Calu3 (cell line): Measurements from ENCODE around the gene ZNF134. TPM values are rescaled to one million over a fixed set of nuclear protein-coding genes. Genes with fewer than 3 reads are reported as not detected.

Source experiments
- BruUV-seq: library from RNA; stranded (reverse); fragments of 400-500 nt; replicated peaks from 2 replicates; lab custom pipeline; 2021; lab: Mats Ljungman, UMichigan
- CTCF ChIA-PET: fragments of 300-600 bp; sonication (Branson Sonifier 250); formaldehyde crosslinking; loops from one replicate; lab custom pipeline; 2022; ENCODE audit warnings: antibody characterized with exemption; lab: Charles Lee
- DNase-seq: peaks from one replicate; pipeline ENCODE4 v3.0.0; 2022
- H3K27ac Mint-ChIP-seq: one replicate; pipeline ENCODE4 v1.8.0; 2022; ENCODE audit warnings: mixed read lengths; ENCODE audit not compliant: unreplicated experiment
- H3K27me3 Mint-ChIP-seq: one replicate; pipeline ENCODE4 v1.8.0; 2022; ENCODE audit warnings: mixed read lengths; ENCODE audit not compliant: unreplicated experiment
- H3K36me3 Mint-ChIP-seq: one replicate; pipeline ENCODE4 v1.8.0; 2022; ENCODE audit warnings: mild to moderate bottlenecking, moderate library complexity, mixed read lengths; ENCODE audit not compliant: insufficient read depth, unreplicated experiment
- H3K4me1 Mint-ChIP-seq: one replicate; pipeline ENCODE4 v1.8.0; 2022; ENCODE audit warnings: mild to moderate bottlenecking, low read depth, mixed read lengths; ENCODE audit not compliant: unreplicated experiment
- H3K4me3 Mint-ChIP-seq: one replicate; pipeline ENCODE4 v1.8.0; 2022; ENCODE audit warnings: mild to moderate bottlenecking, low read depth, moderate library complexity, mixed read lengths; ENCODE audit not compliant: unreplicated experiment
- H3K9me3 Mint-ChIP-seq: one replicate; pipeline ENCODE4 v1.8.0; 2022; ENCODE audit warnings: low read depth, mixed read lengths; ENCODE audit not compliant: unreplicated experiment
- intact Hi-C: fragments of 100-400 bp; cut with micrococcal nuclease; formaldehyde crosslinking; loops from one replicate; pipeline ENCODE4 v1.10.0; 2022; ENCODE audit not compliant: unreplicated experiment
- total RNA-seq: library from RNA; stranded (reverse); gene quantifications from 2 replicates; pipeline ENCODE4 v1.2.3, GENCODE V29; 2022
- TF ChIP-seq, protein P1 (sequence below): fragments of 200-600 bp; IDR thresholded peaks from one replicate; pipeline ENCODE4 v1.8.0; 2022; ENCODE audit warnings: antibody characterized with exemption; ENCODE audit not compliant: unreplicated experiment

The ZNF134 gene
- total RNA-seq, 1 experiment from 2014 or later, result 11.4 TPM

DNA sequence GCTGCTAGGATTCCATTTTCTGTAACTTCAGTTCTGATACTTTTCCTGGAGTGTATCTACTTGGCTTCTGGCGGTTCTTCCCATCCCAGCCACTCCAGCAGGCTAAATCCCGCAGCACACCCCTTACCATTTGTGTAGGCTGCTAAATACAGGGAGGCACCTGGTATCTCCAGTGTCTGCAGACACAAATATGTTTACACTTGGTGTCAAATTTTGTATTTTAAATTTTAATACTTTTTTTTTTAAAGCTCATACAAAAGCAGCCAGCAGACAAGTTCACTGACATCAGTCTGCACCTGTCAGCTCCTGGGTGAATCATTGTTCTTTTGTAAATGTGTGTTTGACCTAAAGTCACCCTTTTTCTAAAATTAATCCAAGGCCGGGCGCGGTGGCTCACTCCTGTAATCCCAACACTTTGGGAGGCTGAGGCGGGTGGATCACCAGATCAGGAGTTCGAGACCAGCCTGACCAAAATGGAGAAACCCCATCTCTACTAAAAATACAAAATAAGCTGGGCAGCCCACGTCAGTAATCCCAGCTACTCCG, 51.3 kb downstream of the ZNF134 start:
- CTCF ChIA-PET, result no interaction called here
- peak overlapping the region; percentile 92 for H3K4me3 Mint-ChIP-seq
- no peak for DNase-seq
- TF ChIP-seq, protein P1, sequence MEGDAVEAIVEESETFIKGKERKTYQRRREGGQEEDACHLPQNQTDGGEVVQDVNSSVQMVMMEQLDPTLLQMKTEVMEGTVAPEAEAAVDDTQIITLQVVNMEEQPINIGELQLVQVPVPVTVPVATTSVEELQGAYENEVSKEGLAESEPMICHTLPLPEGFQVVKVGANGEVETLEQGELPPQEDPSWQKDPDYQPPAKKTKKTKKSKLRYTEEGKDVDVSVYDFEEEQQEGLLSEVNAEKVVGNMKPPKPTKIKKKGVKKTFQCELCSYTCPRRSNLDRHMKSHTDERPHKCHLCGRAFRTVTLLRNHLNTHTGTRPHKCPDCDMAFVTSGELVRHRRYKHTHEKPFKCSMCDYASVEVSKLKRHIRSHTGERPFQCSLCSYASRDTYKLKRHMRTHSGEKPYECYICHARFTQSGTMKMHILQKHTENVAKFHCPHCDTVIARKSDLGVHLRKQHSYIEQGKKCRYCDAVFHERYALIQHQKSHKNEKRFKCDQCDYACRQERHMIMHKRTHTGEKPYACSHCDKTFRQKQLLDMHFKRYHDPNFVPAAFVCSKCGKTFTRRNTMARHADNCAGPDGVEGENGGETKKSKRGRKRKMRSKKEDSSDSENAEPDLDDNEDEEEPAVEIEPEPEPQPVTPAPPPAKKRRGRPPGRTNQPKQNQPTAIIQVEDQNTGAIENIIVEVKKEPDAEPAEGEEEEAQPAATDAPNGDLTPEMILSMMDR, result no peak
- peaks cover 15% of the 10 kb centered on the region for H3K36me3 Mint-ChIP-seq
- peaks cover 3% of the 10 kb centered on the region for H3K9me3 Mint-ChIP-seq
- no TSS peak for BruUV-seq
- intact Hi-C loops, result no loop called here
- H3K4me1 Mint-ChIP-seq, result no peaks in the 10 kb centered on the region
- H3K27ac Mint-ChIP-seq, result no peak overlapping the region
- peaks cover 21% of the 10 kb centered on the region for H3K27me3 Mint-ChIP-seq

DNA sequence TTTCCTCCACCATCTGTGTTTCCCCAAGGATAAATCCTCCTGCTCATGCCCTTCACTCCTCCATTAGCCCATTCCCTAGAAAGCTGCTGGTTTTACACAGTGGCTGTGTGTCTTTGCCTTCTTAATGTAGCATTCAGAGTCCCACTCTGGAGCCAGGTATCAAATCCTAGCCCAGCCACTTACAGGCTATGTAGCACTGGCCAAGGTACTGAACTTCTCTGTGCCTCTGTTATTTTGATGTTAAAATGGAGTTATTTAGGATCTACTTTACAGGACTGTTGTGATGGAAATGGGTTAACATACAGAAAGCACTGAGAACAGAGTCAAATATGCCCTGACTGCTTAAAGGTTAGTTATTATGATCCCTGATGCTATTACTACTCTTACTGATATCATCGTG, 53.2 kb downstream of the ZNF134 start:
- Mint-ChIP-seq H3K27ac (no peak overlapping the region), H3K4me3 (no peak overlapping the region), H3K36me3 (peaks cover 15% of the 10 kb centered on the region), H3K4me1 (no peaks in the 10 kb centered on the region), H3K9me3 (peaks cover 6% of the 10 kb centered on the region), H3K27me3 (peaks cover 11% of the 10 kb centered on the region)
- intact Hi-C loops, result no loop called here
- TF ChIP-seq, protein P1, result no peak
- no peak for DNase-seq
- CTCF ChIA-PET, result no interaction called here
- no TSS peak for BruUV-seq

DNA sequence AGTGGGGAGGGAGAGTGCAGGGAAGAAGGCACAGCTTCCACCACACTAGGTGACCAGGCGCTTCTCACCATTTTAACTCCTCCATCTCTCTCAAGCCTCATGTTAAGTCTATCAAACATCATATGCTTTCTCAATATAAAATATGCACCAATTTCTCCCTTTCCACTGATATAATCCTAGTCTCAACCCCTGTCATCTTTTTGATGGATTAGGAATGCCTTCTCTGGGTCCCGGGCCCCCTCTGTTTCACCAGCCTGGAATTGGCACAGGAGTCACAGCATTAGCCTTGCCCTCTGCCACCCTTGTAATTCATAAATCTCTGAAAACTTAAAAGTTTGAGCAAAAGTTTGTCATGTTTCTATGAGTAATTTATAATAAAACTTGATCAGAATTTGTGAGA, 54.6 kb downstream of the ZNF134 start, which contains the start of gene ZSCAN4:
TSS of gene ZSCAN4 (plus strand) at position 301 of the 400 bp plus-strand sequence. CDS start 7,211 bp downstream, outside the sequence.
- no peak for DNase-seq
- Mint-ChIP-seq H3K4me3 (no peak within 1 kb of the TSS), H3K9me3 (peaks cover 6% of the 10 kb centered on the region), H3K27ac (no peak within 1 kb of the TSS), H3K36me3 (peaks cover 14% of the 10 kb centered on the region), H3K27me3 (peaks cover 9% of the 10 kb centered on the region), H3K4me1 (no peaks in the 10 kb centered on the region)
- intact Hi-C loops, result no loop called here
- BruUV-seq, result no TSS peak
- TF ChIP-seq, protein P1, result no peak
- CTCF ChIA-PET, result no interaction called here

DNA sequence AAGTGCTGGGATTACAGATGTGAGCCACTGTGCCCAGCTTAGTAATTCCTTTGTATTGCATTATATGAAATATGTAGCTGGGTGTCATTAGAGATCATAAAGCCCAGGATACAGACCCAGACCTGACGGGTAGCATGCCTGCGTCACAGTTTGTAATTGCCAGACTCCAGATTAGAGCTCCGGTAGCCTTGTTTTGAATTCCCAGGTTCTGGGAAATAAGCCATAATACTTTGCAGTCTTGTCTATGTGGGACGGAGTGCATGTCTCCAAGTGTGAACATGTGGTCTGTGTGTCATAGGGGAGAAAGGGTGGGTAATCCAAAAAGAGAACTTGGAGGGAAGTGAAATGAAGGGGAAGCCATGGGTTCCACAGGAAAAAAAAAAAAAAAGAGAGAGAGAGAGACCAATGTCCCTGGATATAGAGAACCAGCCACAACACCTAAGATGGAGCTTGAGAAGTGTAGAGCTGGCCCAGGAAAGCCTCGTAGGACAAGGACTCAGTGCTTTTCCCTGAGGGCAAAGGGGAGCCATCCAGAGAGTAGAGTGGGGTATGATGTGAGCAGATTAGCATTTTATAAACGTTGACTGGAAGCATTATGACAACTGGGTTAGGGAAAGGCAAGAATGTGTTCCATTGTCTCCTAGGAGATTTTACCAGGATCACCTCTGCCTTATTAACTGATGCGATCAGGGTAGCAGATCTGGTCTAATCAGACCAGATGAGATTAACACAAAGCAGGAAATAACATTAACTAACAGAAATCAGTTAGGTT, 57.3 kb downstream of the ZNF134 start:
- CTCF ChIA-PET, result no interaction called here
- TF ChIP-seq, protein P1, result no peak

More for the DNA sequence above, 57.3 kb downstream of the ZNF134 start:
- no peak overlapping the region for H3K27ac Mint-ChIP-seq
- DNase-seq, result no peak
- no TSS peak for BruUV-seq
- H3K27me3 Mint-ChIP-seq, result no peaks in the 10 kb centered on the region
- no peaks in the 10 kb centered on the region for H3K4me1 Mint-ChIP-seq
- peaks cover 6% of the 10 kb centered on the region for H3K9me3 Mint-ChIP-seq
- H3K4me3 Mint-ChIP-seq, result no peak overlapping the region
- no peaks in the 10 kb centered on the region for H3K36me3 Mint-ChIP-seq
- intact Hi-C loops, result no loop called here
